GM12878 (cell line): ENCODE measurements around the gene SELENOS. TPM values are rescaled to one million over a fixed set of nuclear protein-coding genes. Genes with fewer than 3 reads are reported as not detected.

Experiments used
- EGR1 ChIP-seq, 2 experiments: IDR thresholded peaks; 1 replicate in 1 of 2; 2 replicates in 1 of 2; pipeline ENCODE4 v1.6.1; 2011 to 2012; ENCODE audit warnings: low read depth in 2 of 2, low read length in 2 of 2, borderline replicate concordance in 1 of 2, mild to moderate bottlenecking in 1 of 2, moderate library complexity in 1 of 2
- EZH2 ChIP-seq: IDR thresholded peaks from 2 replicates; pipeline ENCODE4 v1.6.1; 2012; ENCODE audit warnings: low read depth, mild to moderate bottlenecking, control low read depth, inconsistent platforms, low read length, borderline replicate concordance; ENCODE audit not compliant: control insufficient read depth
- FOXK2 ChIP-seq: fragments of 450-650 bp; IDR thresholded peaks from 2 replicates; pipeline ENCODE4 v1.6.1; 2017; ENCODE audit warnings: mild to moderate bottlenecking, moderate library complexity
- KAT2A ChIP-seq: conservative IDR thresholded peaks from 2 replicates; pipeline ENCODE4 v1.6.1; 2011; ENCODE audit warnings: low read depth, low read length; ENCODE audit not compliant: control insufficient read depth
- MAX ChIP-seq: IDR thresholded peaks from 2 replicates; pipeline ENCODE4 v1.6.1; 2012; ENCODE audit warnings: low read depth, low read length, improper control_type of control experiment
- MTA3 ChIP-seq: IDR thresholded peaks from 2 replicates; pipeline ENCODE4 v1.6.1; 2012; ENCODE audit warnings: low read length, inconsistent platforms, borderline replicate concordance
- MXI1 ChIP-seq: fragments of 150-350 bp; IDR thresholded peaks from 2 replicates; pipeline ENCODE4 v1.6.1; 2011; ENCODE audit warnings: low read depth, mild to moderate bottlenecking, inconsistent platforms, low read length, improper control_type of control experiment
- MYC ChIP-seq: IDR thresholded peaks from 2 replicates; pipeline ENCODE4 v1.6.1; 2011; ENCODE audit warnings: mild to moderate bottlenecking, low read length, moderate library complexity, inconsistent platforms; ENCODE audit not compliant: insufficient read depth, insufficient replicate concordance, insufficient read length, severe bottlenecking
- NFXL1 ChIP-seq: fragments of 450-650 bp; IDR thresholded peaks from 2 replicates; pipeline ENCODE4 v1.6.1; 2017; ENCODE audit warnings: antibody characterized with exemption, mild to moderate bottlenecking, borderline replicate concordance
- NR2F1 ChIP-seq: fragments of 450-650 bp; conservative IDR thresholded peaks from 2 replicates; pipeline ENCODE4 v1.6.1; 2017; ENCODE audit warnings: mild to moderate bottlenecking
- PAX8 ChIP-seq: fragments of 450-650 bp; IDR thresholded peaks from 2 replicates; pipeline ENCODE4 v1.6.1; 2017; ENCODE audit warnings: mild to moderate bottlenecking, moderate library complexity
- POLR2A ChIP-seq: IDR thresholded peaks from 2 replicates; pipeline ENCODE4 v1.6.1; 2011; ENCODE audit warnings: low read depth, mild to moderate bottlenecking, low read length
- POLR2AphosphoS2 ChIP-seq: IDR thresholded peaks from 2 replicates; pipeline ENCODE4 v1.6.1; 2011; ENCODE audit warnings: low read depth, mild to moderate bottlenecking, low read length, improper control_type of control experiment, moderate library complexity
- POU2F2 ChIP-seq: IDR thresholded peaks from 3 replicates; pipeline ENCODE4 v1.6.1; 2011; ENCODE audit warnings: low read depth, mild to moderate bottlenecking, low read length, borderline replicate concordance
- RELA ChIP-seq: fragments of 450-650 bp; IDR thresholded peaks from 2 replicates; pipeline ENCODE4 v1.8.0; 2014; ENCODE audit warnings: borderline replicate concordance; ENCODE audit not compliant: partially characterized antibody
- SIX5 ChIP-seq: IDR thresholded peaks from 2 replicates; pipeline ENCODE4 v1.6.1; 2011; ENCODE audit warnings: mild to moderate bottlenecking, low read depth, low read length, moderate library complexity; ENCODE audit not compliant: severe bottlenecking
- SMAD5 ChIP-seq: IDR thresholded peaks from 2 replicates; pipeline ENCODE4 v1.6.1; 2016; ENCODE audit warnings: antibody characterized with exemption, low read depth
- TCF12 ChIP-seq: IDR thresholded peaks from 2 replicates; pipeline ENCODE4 v1.6.1; 2011; ENCODE audit warnings: low read depth, mild to moderate bottlenecking, low read length
- YBX1 ChIP-seq: fragments of 450-650 bp; IDR thresholded peaks from 2 replicates; pipeline ENCODE4 v1.6.1; 2016; ENCODE audit warnings: antibody characterized with exemption
- YY1 ChIP-seq: IDR thresholded peaks from 2 replicates; pipeline ENCODE4 v1.6.1; 2011; ENCODE audit warnings: low read depth, mild to moderate bottlenecking, low read length
- ZBTB4 ChIP-seq: fragments of 450-650 bp; formaldehyde crosslinking; IDR thresholded peaks from 2 replicates; pipeline ENCODE4 v1.4.0; 2022; ENCODE audit warnings: mild to moderate bottlenecking, moderate library complexity
- ZNF207 ChIP-seq: fragments of 450-650 bp; IDR thresholded peaks from 2 replicates; pipeline ENCODE4 v1.6.1; 2014; ENCODE audit warnings: antibody characterized with exemption, mild to moderate bottlenecking, borderline replicate concordance
- ZNF217 ChIP-seq: fragments of 450-650 bp; IDR thresholded peaks from 2 replicates; pipeline ENCODE4 v1.6.1; 2017; ENCODE audit warnings: antibody characterized with exemption, mild to moderate bottlenecking
- ZNF687 ChIP-seq: fragments of 450-650 bp; IDR thresholded peaks from 2 replicates; pipeline ENCODE4 v1.6.1; 2017; ENCODE audit warnings: mild to moderate bottlenecking, moderate library complexity
- polyA plus RNA-seq, 11 experiments: library from polyadenylated mRNA; depleted of rRNA in 4 of 11; unstranded in 6 of 11; stranded (reverse) in 5 of 11; fragments of >200 nt; fragmentation: Nextera tagmentation in 4 of 11; fragmentation: Illumina TruSeq in 1 of 11; extraction: Ambion mirVana in 4 of 11; extraction: Trizol in 1 of 11; gene quantifications; 1 replicate in 1 of 11; 2 replicates in 10 of 11; pipeline versions ENCODE4 v1.2.1 to v1.2.3, GENCODE V29; 2011 to 2016; ENCODE audit warnings: inconsistent platforms in 2 of 11, missing spikeins in 2 of 11, low read depth in 1 of 11
- total RNA-seq, 4 experiments: library from RNA; depleted of rRNA in 3 of 4; stranded (reverse); fragments of >200 nt in 3 of 4; fragmentation: Illumina TruSeq in 1 of 4; extraction: Trizol in 1 of 4; gene quantifications; 2 replicates each; pipeline versions ENCODE4 v1.2.1 to v1.2.3, GENCODE V29; 2013 to 2021

Gene SELENOS
- total and polyA plus RNA-seq, 10 of the 15 experiments (the other 5 are each of a cell fraction or from before 2014, with no cell fraction given): 25.8 to 90.1 (median 37.3) TPM

GRCh38 chr15:101277038-101277822 lies at the start of gene SELENOS (continued):
- TF ChIP-seq NFXL1 (peak; percentile 45; the same call in 1 of the 2 replicates), PAX8 (no peak), MXI1 (peak; percentile 85), EZH2 (no peak), YY1 (peak; percentile 81; the same call in 1 of the 2 replicates), POU2F2 (no peak), ZNF687 (peak; percentile 72; the same call in 1 of the 2 replicates), EGR1 (IDR thresholded peaks at IDR 0.05; ENCODE audit: borderline replicate concordance in 1 of 2, low read depth in 2 of 2, low read length in 2 of 2) (no peak), MTA3 (no peak), FOXK2 (no peak), ZNF207 (peak; percentile 82; the same call in 1 of the 2 replicates), MYC (peak; percentile 30), SIX5 (no peak), POLR2AphosphoS2 (no peak), KAT2A (no peak), RELA (peak; percentile 53), YBX1 (no peak), POLR2A (peak; percentile 82), TCF12 (no peak), MAX (peak; percentile 70; the same call in 1 of the 2 replicates), SMAD5 (no peak), ZNF217 (0 out of 2 replicates have a peak, but pooled peaks have one; percentile 31), ZBTB4 (no peak), NR2F1 (peak; percentile 59; the same call in 1 of the 2 replicates)
